H1 (cell line): ENCODE data around the gene BCAS4. TPM values are rescaled to one million over a fixed set of nuclear protein-coding genes. Genes with fewer than 3 reads are reported as not detected.
A peak's percentile ranks its signal among the peaks of the same experiment; 100 is the strongest.

Experiments
- CTCF ChIA-PET: fragments of 300-600 bp; sonication (Branson Sonifier 250); formaldehyde crosslinking; loops from one replicate; lab custom pipeline; 2021; ENCODE audit not compliant: partially characterized antibody; lab: Charles Lee
- POLR2A ChIA-PET: fragments of 300-600 bp; sonication (Branson Sonifier 250); formaldehyde crosslinking; loops from one replicate; lab custom pipeline; 2021; ENCODE audit warnings: inconsistent platforms; ENCODE audit not compliant: partially characterized antibody; lab: Charles Lee
- DNase-seq, 2 experiments: peaks; one replicate each; pipeline versions ENCODE4 v3.0.0 to v3.0.0-alpha.2; 2010 to 2022; ENCODE audit warnings: low spot score in 2 of 2, low read depth in 1 of 2, mixed read lengths in 1 of 2
- FAIRE-seq: peaks from 2 replicates; lab custom pipeline; 2011; peaks lifted over from hg19 to GRCh38; lab: Jason Lieb, UNC
- H2AFZ ChIP-seq: 2 replicates; pipeline ENCODE4 v1.8.1; 2012; ENCODE audit warnings: low read length, inconsistent platforms
- H2AK5ac ChIP-seq: 2 replicates; pipeline ENCODE4 v1.6.1; 2013; ENCODE audit warnings: low read depth, low read length
- H2BK120ac ChIP-seq: replicated peaks from 2 replicates; pipeline ENCODE3; 2013; ENCODE audit warnings: low read depth, low read length, inconsistent platforms
- H2BK12ac ChIP-seq: 2 replicates; pipeline ENCODE4 v1.6.1; 2013; ENCODE audit warnings: low read depth, low read length
- H2BK15ac ChIP-seq: 2 replicates; pipeline ENCODE4 v1.6.1; 2013; ENCODE audit warnings: low read length
- H2BK20ac ChIP-seq: 2 replicates; pipeline ENCODE4 v1.6.1; 2013; ENCODE audit warnings: low read length
- H2BK5ac ChIP-seq: 2 replicates; pipeline ENCODE4 v1.6.1; 2013; ENCODE audit warnings: low read depth, low read length
- H3K14ac ChIP-seq: 2 replicates; pipeline ENCODE4 v1.6.1; 2013; ENCODE audit warnings: inconsistent platforms; ENCODE audit not compliant: insufficient read length
- H3K18ac ChIP-seq: 2 replicates; pipeline ENCODE4 v1.6.1; 2013; ENCODE audit warnings: low read length; ENCODE audit errors: extremely low read depth
- H3K23ac ChIP-seq: 2 replicates; pipeline ENCODE4 v1.6.1; 2013; ENCODE audit warnings: inconsistent platforms; ENCODE audit not compliant: insufficient read length
- H3K23me2 ChIP-seq: 2 replicates; pipeline ENCODE4 v1.6.1; 2013; ENCODE audit warnings: low read depth, low read length
- H3K27ac ChIP-seq: 2 replicates; pipeline ENCODE4 v1.6.1; 2011; ENCODE audit warnings: low read depth, low read length, inconsistent platforms
- H3K27me3 ChIP-seq, 4 experiments: replicated peaks in 1 of 4; 1 replicate in 1 of 4; 2 replicates in 3 of 4; pipeline versions ENCODE4 v1.6.1 to v1.8.1; 2011 to 2013; ENCODE audit warnings: low read length in 3 of 4, mild to moderate bottlenecking in 3 of 4, inconsistent platforms in 2 of 4, mixed read lengths in 2 of 4, moderate library complexity in 1 of 4; ENCODE audit not compliant: control insufficient read depth in 3 of 4, insufficient read depth in 3 of 4; ENCODE audit errors: extremely low read depth in 1 of 4
- H3K36me3 ChIP-seq, 4 experiments: 2 replicates each; pipeline versions ENCODE4 v1.6.1 to v1.8.1; 2011 to 2013; ENCODE audit warnings: mild to moderate bottlenecking in 4 of 4, low read length in 3 of 4, moderate library complexity in 2 of 4, control low read depth in 1 of 4, inconsistent platforms in 1 of 4; ENCODE audit not compliant: insufficient read depth in 4 of 4, control insufficient read depth in 2 of 4
- H3K4ac ChIP-seq: replicated peaks from 2 replicates; pipeline ENCODE3; 2013; ENCODE audit warnings: low read length, low read depth, mixed read lengths, inconsistent platforms; ENCODE audit not compliant: insufficient read length
- H3K4me1 ChIP-seq, 4 experiments: replicated peaks in 1 of 4; 1 replicate in 1 of 4; 2 replicates in 3 of 4; pipeline versions ENCODE4 v1.6.1 to v1.8.1; 2011 to 2013; ENCODE audit warnings: low read length in 3 of 4, inconsistent platforms in 2 of 4, mixed read lengths in 1 of 4; ENCODE audit not compliant: insufficient read depth in 4 of 4, control insufficient read depth in 3 of 4
- H3K4me2 ChIP-seq, 2 experiments: 2 replicates each; pipeline versions ENCODE4 v1.6.1 to v1.8.1; 2011 to 2013; ENCODE audit warnings: low read depth in 2 of 2, low read length in 2 of 2, control low read depth in 1 of 2, inconsistent platforms in 1 of 2, mild to moderate bottlenecking in 1 of 2; ENCODE audit not compliant: insufficient read depth in 1 of 2
- H3K4me3 ChIP-seq, 4 experiments: fragments of 200-600, 300-600 bp in 1 of 4; sonication (generic), shearing (Covaris generic), sonication (Bioruptor Twin) in 1 of 4; 2 replicates each; pipeline versions ENCODE4 v1.5.1 to v1.8.1; 2011 to 2016; ENCODE audit warnings: low read length in 4 of 4, low read depth in 3 of 4, control low read depth in 2 of 4, inconsistent platforms in 2 of 4, mild to moderate bottlenecking in 2 of 4, mixed read lengths in 1 of 4, moderate library complexity in 1 of 4; ENCODE audit not compliant: insufficient read depth in 2 of 4; ENCODE audit errors: extremely low read depth in 1 of 4
- H3K56ac ChIP-seq: replicated peaks from 2 replicates; pipeline ENCODE3; 2013; ENCODE audit warnings: low read depth, mild to moderate bottlenecking, mixed read lengths, low read length, inconsistent platforms; ENCODE audit not compliant: insufficient read length
- H3K79me1 ChIP-seq: 2 replicates; pipeline ENCODE4 v1.6.1; 2013; ENCODE audit warnings: low read depth, low read length, control low read depth
- H3K79me2 ChIP-seq, 2 experiments: 2 replicates each; pipeline versions ENCODE4 v1.6.1 to v1.8.1; 2012 to 2013; ENCODE audit warnings: low read length in 2 of 2, mild to moderate bottlenecking in 2 of 2, inconsistent platforms in 1 of 2; ENCODE audit not compliant: insufficient read depth in 2 of 2, control insufficient read depth in 1 of 2
- H3K9ac ChIP-seq, 4 experiments: replicated peaks in 1 of 4; 1 replicate in 1 of 4; 2 replicates in 3 of 4; pipeline versions ENCODE4 v1.6.1 to v1.8.1; 2011 to 2013; ENCODE audit warnings: low read depth in 3 of 4, low read length in 3 of 4, control low read depth in 2 of 4, mild to moderate bottlenecking in 2 of 4, moderate library complexity in 2 of 4, inconsistent platforms in 1 of 4; ENCODE audit errors: extremely low read depth in 1 of 4
- H3K9me3 ChIP-seq, 2 experiments: 2 replicates each; pipeline versions ENCODE4 v1.6.1 to v1.8.1; 2012 to 2013; ENCODE audit warnings: mild to moderate bottlenecking in 2 of 2, moderate library complexity in 2 of 2, control low read depth in 1 of 2, inconsistent platforms in 1 of 2, low read depth in 1 of 2, low read length in 1 of 2, mixed read lengths in 1 of 2; ENCODE audit not compliant: insufficient read depth in 2 of 2
- H4K20me1 ChIP-seq, 2 experiments: replicated peaks in 1 of 2; 2 replicates each; pipeline versions ENCODE3 to v1.8.1; 2011 to 2013; ENCODE audit warnings: inconsistent platforms in 2 of 2, low read length in 2 of 2, mild to moderate bottlenecking in 1 of 2; ENCODE audit not compliant: insufficient read depth in 2 of 2, control insufficient read depth in 1 of 2
- H4K5ac ChIP-seq: 2 replicates; pipeline ENCODE4 v1.6.1; 2013; ENCODE audit warnings: low read length, low read depth, mixed read lengths, inconsistent platforms; ENCODE audit not compliant: insufficient read length
- H4K8ac ChIP-seq: 2 replicates; pipeline ENCODE4 v1.8.0; 2013; ENCODE audit warnings: mild to moderate bottlenecking, moderate library complexity, low read length, inconsistent platforms; ENCODE audit not compliant: insufficient read depth; ENCODE audit errors: extremely low read depth
- H4K91ac ChIP-seq: replicated peaks from 2 replicates; pipeline ENCODE3; 2013; ENCODE audit warnings: low read length, mixed read lengths, inconsistent platforms; ENCODE audit not compliant: insufficient read length
- WGBS, 2 experiments: shearing (Covaris generic) in 1 of 2; methylation state at CpG; one replicate each; pipeline versions ENCODE4 v1.1.6 to v1.1.7; 2013 to 2015; ENCODE audit warnings: low lambda C conversion rate in 2 of 2, mixed read lengths in 2 of 2, inconsistent platforms in 1 of 2, low coverage in 1 of 2, missing lambda C conversion rate in 1 of 2; ENCODE audit not compliant: insufficient replicate concordance in 2 of 2, insufficient coverage in 1 of 2, insufficient read length in 1 of 2; ENCODE audit errors: extremely low coverage in 1 of 2, missing lambda C conversion rate in 1 of 2; 5-methylcytosine and 5-hydroxymethylcytosine counted together
- polyA plus RNA-seq, 7 experiments: library from polyadenylated mRNA; depleted of rRNA in 3 of 7; stranded (reverse) in 5 of 7; unstranded in 2 of 7; fragments of >200 nt in 5 of 7; fragments of 200-250 nt in 2 of 7; gene quantifications; 1 replicate in 5 of 7; 2 replicates in 1 of 7; 4 replicates in 1 of 7; pipeline versions ENCODE4 v1.2.1 to v1.2.3, GENCODE V29; 2011 to 2013; ENCODE audit warnings: missing spikeins in 2 of 7, mixed read lengths in 2 of 7
- total RNA-seq: library from RNA; stranded (reverse); fragmentation: NEBNext Ultra II Directional; extraction: Animal tissue kit (Norgen Biotek cat#: 25700); gene quantifications from 2 replicates; pipeline ENCODE4 v1.2.1, GENCODE V29; 2021

BCAS4 gene
- total and polyA plus RNA-seq, 2 of the 8 experiments (the other 6 are each of a cell fraction or from before 2014, with no cell fraction given): 21.2 to 23.6 TPM

- no peaks in the 10 kb centered on the region for H3K79me1 ChIP-seq
- H4K20me1 ChIP-seq: no peaks in the 10 kb centered on the region
- no peak overlapping the region for H3K18ac ChIP-seq
- H3K9me3 ChIP-seq: no peaks in the 10 kb centered on the region
- no peak overlapping the region for H4K5ac ChIP-seq
- no peak overlapping the region for H2AK5ac ChIP-seq
- POLR2A ChIA-PET: no interaction called here
- H2AFZ ChIP-seq: no peak overlapping the region
- no peaks in the 10 kb centered on the region for H3K79me2 ChIP-seq
- no peak overlapping the region for H2BK20ac ChIP-seq
- H2BK15ac ChIP-seq: no peak overlapping the region
- H3K27me3 ChIP-seq: no peaks in the 10 kb centered on the region
- H3K4me1 ChIP-seq: peaks cover 0 to 4% (median 3%) of the 10 kb centered on the region in 4 experiments; a peak in 3 of 7 replicates
- FAIRE-seq (no peak), DNase-seq (peak in 1 of 2 experiments; percentile 27)
- no peak overlapping the region for H3K4me3 ChIP-seq
- no peak overlapping the region for H2BK120ac ChIP-seq
- H4K91ac ChIP-seq: no peak overlapping the region
- CTCF ChIA-PET: interaction anchor here (0.5 to 2.0 kb wide), 4 partner anchors 10 to 131 kb away, joined by 3 to 10 read pairs (median 4); no protein-coding TSS in a partner anchor
- H3K4ac ChIP-seq: no peak overlapping the region
- no peak overlapping the region for H3K4me2 ChIP-seq
- no peak overlapping the region for H3K9ac ChIP-seq
- H3K14ac ChIP-seq: no peak overlapping the region
- no peak overlapping the region for H3K27ac ChIP-seq
- H3K23ac ChIP-seq: no peak overlapping the region
- no peaks in the 10 kb centered on the region for H3K36me3 ChIP-seq
- H3K23me2 ChIP-seq: 0 out of 2 replicates have a peak, but pooled peaks cover 2% of the 10 kb centered on the region
- no peak overlapping the region for H3K56ac ChIP-seq
- no peak overlapping the region for H2BK12ac ChIP-seq
- WGBS, 2 experiments: 82% methylated on average over 5 of the region's 5 CpGs; no CpG with 5 or more reads in 1 of the 2 experiments
- no peak overlapping the region for H2BK5ac ChIP-seq
- H4K8ac ChIP-seq: no peak overlapping the region
These were observed 35.2 kb upstream of the BCAS4 start for GRCh38 chr20:50759678-50760077.
